Measurements from ENCODE around the gene RAMACL.

DNA sequence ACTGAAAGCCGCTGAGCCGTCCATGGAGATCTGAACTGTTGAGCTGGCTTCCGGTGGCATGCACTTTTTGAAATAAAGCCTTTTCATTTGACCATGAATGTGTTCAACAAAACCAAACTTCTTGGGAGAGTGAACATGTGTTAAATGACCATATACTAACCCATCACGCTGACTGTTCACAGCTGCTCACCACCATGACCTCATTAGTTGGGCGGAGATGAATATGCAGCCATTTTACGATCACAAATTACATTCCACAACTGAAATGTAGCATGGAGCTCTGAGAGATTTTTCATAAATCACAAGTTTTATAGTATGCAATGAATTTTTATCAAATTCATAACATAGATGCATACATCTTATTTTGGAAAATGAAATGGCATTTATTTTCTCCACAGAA is 4.2 kb downstream of the RAMACL start:
- TF ChIP-seq, protein P1, sequence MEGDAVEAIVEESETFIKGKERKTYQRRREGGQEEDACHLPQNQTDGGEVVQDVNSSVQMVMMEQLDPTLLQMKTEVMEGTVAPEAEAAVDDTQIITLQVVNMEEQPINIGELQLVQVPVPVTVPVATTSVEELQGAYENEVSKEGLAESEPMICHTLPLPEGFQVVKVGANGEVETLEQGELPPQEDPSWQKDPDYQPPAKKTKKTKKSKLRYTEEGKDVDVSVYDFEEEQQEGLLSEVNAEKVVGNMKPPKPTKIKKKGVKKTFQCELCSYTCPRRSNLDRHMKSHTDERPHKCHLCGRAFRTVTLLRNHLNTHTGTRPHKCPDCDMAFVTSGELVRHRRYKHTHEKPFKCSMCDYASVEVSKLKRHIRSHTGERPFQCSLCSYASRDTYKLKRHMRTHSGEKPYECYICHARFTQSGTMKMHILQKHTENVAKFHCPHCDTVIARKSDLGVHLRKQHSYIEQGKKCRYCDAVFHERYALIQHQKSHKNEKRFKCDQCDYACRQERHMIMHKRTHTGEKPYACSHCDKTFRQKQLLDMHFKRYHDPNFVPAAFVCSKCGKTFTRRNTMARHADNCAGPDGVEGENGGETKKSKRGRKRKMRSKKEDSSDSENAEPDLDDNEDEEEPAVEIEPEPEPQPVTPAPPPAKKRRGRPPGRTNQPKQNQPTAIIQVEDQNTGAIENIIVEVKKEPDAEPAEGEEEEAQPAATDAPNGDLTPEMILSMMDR (IDR thresholded peaks at IDR 0.05; ENCODE audit: poor library complexity): no peak
- TF ChIP-seq EZH2 (IDR thresholded peaks at IDR 0.05; ENCODE audit: borderline replicate concordance) (no peak), EZH2phosphoT487 (IDR thresholded peaks at IDR 0.05; ENCODE audit: low read depth, severe bottlenecking, unreplicated experiment) (no peak)
